Activated CD4-positive, alpha-beta T cell treated with anti-CD3 and anti-CD28 coated beads, Interleukin-10, Interleukin-2, amounts not matched to agents 100 ng/mL and 50 ng/mL, durations not matched to agents 16 hours and 8 hours (primary cell): ENCODE measurements around the gene SPACA7.

Experiments
- DNase-seq: peaks from one replicate; pipeline ENCODE4 v3.0.0-alpha.2; 2020

The SPACA7 gene

DNA sequence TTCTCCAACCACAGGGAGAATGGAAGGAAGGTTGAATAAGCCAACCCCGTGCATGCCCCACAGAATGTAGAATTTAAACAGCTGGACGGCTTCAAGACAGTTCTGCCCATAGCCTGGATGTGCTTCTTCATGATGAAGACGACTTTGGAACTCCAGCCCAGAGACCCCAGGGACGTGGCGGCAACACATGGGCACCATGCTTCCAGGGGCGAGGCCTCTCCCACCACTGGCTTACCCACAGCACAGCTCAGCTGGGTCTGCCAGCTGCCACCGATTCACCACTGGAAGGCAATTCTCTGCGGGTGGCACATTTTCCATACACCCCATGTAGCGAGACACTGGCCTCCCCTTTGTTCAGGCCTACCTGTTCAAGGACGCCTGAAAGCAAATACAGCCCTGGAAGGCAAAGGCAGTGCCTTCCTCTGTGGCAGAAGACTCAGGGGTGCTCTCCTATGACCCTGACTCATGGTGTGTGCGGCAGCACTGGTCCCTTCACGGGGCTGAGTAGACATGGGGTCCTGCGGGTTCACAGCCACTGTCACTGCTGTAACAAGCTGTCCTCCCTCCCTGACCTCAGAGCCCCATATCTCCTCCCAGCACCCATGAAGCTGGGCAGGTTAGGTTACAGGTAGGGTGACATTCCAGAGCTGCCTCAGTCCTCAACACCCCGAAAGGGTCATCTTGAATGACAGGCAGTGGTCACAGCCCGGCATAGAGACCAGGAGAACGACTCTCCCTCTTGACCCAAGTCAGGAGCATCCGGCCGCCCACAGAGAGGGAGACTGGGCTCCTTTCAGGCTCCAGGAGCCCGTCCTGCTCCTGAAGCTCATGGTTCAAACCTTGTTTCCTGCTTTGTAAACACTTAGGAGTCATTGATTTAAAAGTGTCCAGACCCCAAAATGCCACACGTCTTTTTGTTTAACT, 72.7 kb downstream of the SPACA7 start:
- DNase-seq: no peak

DNA sequence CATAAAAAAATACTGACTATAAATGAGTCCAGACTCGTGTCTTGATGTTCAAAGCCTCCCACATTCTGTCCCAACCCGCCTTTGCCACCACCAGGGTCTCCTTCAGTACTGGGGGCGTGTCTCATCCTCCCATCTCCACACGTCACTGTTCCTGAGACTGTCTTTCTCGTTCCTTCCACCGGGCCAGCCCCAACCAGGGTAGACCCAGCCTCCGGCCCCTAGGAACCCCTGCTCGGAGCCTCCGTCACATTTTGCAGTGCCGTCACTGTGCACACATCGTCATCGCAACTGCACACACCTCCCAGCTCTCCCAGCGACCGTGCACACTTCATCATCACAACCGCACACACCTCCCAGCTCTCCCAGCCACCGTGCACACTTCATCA, 73.4 kb downstream of the SPACA7 start:
- no peak for DNase-seq

DNA sequence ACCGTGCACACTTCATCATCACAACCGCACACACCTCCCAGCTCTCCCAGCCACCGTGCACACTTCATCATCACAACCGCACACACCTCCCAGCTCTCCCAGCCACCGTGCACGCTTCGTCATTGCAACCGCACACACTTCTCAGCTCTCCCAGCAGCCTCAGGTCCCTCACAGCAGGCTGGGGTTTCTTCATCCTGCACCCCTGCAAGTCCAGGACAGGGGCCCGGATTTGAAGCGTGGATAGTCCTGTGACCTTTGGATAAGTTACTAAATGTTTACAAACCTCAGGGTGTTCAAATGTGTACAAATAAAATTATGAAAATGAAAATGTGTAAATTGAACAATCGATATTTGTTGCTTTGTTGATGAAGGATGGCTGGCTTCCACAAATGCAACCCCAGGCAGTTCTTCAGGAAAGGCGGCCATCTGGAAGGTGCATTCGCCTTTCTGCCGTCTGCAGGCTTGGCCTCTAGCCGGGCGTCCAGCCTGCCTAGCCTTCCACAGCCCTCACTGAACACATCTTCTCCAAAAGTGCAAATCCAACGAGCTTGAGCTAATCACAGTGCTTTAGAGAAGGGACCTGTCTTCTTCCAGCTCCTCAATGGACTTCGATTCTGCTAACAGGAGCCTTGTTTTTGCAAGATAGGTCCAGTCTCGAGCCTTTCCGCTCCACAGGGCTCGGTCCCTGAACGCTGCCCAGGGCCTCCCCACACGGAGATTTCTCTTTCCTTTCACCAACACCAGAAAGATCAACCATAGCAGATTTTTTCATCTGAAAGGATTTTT, 74.2 kb downstream of the SPACA7 start:
- DNase-seq: no peak

DNA sequence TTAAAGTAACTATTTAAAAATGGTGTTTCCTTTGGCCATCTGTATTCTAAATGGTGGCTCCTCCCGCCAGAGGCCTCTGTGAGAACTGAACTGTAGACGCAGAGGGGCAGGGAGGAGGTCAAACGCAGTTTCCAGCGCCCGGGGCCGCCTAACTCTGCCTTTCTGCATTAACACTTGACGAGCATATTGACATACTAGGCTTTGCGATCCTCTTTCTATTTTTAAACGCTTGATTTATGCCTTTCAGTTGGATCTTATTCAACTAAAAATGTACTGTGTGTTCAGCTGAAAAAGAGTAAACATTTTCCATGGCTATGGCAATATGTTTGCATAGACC, 74.7 kb downstream of the SPACA7 start:
- DNase-seq: no peak

DNA sequence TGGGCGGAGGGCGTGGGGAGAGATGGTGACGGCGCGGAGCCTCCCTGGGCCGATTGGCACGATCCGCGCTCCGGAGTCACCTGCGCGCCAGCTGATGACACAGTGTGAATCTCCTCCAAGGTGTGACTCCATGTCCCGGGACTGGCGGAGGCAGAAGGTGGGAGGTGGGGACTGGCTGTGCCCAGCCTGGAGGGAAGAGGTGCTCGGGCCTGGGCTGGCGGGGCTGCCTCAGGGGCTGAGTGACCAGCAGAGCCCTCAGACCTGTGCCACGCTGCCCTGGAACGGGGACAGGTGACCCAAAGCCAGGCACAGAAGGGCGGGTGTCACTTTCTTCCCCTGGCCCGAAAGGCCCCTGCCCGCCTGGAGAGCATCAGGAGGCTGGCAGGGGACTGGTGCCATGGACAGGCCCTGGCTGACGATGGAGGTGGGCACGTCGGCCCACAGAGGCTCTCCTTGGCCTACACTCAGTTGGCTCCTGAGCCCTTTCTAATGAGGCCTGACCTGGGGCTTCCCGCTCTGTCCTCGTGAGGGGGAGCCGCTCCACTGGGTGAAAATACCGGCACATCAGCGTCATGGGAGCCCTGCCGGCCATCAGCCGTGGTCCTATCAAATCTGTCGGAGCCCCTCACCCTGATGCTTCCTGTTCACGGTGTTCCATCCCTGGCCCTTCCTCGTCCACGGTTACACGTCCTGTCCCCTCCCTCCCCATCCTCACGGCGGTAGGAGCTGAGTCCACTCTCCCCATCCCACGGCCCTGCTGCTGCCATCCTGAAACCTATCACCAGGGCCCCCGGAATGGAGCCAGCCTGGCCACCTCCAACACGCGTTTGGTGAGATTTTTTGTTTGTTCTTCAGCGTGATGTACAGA, 75.6 kb downstream of the SPACA7 start:
- no peak for DNase-seq

DNA sequence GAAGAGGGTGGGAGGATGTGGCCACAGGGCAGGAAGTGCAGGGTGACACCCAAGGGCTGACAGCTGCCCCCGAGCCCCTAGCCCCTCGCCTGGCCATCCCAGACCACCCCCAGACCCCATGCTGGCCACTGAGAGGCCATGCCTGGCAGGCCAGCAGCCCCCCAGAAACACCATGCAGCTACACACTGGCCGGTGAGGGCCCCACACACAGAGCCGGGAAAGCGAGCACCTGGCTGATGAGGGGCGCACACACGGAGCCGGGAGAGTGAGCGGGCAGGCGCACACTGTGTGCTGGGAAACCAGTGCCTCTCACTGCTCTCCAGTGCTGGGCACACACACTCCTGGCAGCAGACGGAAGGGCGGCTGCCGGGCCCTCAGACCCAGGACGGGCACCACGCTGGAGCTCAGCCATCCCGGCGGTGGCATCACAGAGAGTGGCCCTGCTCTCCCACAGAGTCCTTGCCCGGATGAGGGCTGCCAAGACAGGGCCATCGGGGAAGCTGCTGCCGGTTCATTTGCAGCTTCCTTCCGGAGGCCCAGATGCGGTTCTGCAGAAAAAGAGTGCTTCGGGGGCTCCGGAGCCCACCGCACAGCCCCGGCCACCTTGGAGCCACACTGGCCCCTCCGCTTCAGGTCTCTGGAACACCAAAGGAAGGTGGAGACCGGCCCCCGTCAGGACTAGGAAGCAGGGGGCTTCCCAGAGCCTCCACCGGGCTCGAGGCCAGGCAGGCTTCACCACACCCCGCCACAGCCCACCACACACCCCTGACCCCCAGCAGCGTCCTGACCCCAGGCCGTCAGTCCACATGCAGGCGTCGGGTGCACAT, 76.4 kb downstream of the SPACA7 start:
- DNase-seq: no peak

DNA sequence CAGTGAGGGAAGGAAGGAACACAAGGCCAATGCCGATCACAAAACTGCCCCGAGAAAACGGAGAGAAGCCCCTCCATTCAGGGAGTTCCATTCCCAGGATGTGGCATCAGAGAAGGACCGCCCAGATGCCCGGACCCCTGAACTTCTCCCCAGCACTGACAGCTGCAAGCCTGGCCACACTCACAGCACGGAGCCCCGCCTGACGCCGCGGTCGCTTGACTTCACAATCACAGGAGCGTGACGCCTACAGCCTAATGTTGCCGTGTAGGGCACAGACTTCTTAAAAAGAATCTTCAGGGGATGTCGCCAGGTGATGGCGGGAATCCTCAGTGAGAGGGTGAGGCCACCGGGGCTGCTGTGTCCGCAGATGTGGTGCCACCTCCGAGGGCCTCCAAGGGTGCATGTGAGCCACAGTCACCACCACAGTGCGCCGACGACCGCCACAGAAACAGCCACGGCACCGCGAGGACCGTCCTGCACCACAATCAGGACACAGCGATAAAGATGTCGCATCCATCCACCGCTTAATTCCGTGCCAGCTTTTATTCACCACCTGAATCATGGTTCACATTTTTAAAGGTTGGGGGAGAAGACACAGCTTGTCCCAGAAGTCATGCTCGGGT, 77.2 kb downstream of the SPACA7 start:
- no peak for DNase-seq

DNA sequence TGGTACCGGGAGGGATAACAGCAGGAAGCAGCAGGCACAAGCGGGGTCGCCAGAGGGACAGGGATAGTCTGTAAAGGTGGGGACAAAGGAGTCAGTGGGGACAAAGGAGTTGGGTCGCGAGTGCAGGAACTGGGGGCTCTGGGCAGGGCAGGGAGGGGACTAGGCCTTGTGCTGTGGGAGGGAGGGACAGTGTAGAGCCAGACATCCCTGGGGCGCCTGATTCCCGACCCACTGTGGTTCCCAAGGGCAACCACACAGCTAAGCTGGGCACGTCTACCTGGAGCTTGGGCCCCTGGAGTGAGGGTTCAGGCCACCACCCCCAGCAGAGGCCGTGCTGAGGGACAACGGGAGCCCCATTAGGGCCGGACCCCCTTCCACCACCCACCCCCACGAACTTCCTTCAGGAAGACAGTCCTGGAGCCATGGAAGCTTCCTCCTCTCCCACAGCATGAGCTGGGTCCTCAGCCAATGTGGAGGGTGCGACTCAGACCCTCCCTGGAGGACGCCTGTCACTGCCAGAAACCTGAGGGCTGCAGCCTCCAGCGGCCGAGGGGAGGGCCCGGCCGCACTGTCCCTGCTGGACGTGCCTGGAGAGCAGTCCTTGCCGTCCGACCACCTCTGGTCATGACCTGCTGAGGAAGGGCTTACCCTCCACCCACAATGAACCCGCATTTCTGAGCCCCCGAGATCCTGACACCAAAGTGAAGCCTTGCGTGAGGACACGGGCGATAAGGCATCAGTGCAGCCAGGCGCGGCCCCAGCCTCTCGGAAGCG, 77.9 kb downstream of the SPACA7 start:
- DNase-seq: no peak

DNA sequence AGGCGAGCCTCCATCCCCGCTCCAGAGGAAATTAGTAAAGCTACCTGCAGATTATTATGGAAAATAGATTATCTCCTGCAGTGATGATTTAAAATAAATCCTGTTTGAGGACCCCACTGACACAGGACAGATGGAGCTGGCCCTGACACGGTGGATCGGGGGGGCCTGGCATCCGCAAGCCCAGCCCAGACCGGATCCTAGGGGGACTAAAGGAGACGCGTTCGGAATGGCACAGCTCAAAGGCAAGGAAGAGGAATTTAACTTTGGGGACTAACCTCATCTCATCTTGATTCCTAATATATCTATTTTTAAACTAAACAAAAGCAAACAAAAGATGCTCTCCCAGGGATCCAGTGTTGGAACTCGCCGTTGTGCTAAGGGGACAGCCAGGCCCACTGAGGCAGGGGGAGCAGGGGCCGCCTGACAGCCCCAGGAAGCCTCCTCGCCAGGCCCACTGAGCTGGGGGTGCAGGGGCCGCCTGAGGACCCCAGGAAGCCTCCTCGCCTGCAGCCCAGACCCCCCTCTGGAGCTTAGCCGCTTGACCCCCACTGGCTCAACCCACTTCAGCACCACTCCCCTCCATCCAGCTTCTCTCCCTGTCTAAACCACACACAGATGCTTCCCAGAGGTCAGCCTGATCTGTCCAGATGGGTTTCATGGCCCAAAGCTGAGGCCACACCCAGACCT, 78.6 kb downstream of the SPACA7 start:
- no peak for DNase-seq

DNA sequence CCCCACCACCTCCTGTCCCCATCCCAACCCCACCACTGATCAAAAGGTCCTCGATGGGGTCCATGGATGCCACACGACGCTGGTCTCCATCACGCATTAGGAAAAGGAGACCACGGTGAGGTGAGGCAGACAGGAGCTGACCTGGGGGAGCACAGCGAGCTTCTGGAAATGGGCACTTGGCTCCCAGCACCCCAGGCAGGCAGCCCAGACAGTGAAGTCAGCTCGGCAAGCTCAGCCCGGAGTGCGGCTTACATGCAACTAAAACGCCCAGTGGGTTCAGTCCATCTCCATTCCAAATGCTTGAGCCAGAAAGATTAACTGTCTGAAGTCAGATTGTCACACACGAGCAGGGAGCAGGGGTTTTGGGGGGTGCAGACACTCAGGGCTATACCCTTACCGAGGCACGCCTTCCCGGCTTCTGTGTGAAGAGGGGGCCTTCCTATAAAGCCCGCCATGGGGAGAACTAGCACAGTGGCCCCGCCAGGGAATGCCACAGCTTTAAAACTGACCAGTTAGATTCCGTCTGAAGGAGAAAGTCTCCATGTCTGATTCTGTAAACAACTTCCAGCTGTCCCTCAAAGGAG, 79.4 kb downstream of the SPACA7 start:
- DNase-seq: no peak

DNA sequence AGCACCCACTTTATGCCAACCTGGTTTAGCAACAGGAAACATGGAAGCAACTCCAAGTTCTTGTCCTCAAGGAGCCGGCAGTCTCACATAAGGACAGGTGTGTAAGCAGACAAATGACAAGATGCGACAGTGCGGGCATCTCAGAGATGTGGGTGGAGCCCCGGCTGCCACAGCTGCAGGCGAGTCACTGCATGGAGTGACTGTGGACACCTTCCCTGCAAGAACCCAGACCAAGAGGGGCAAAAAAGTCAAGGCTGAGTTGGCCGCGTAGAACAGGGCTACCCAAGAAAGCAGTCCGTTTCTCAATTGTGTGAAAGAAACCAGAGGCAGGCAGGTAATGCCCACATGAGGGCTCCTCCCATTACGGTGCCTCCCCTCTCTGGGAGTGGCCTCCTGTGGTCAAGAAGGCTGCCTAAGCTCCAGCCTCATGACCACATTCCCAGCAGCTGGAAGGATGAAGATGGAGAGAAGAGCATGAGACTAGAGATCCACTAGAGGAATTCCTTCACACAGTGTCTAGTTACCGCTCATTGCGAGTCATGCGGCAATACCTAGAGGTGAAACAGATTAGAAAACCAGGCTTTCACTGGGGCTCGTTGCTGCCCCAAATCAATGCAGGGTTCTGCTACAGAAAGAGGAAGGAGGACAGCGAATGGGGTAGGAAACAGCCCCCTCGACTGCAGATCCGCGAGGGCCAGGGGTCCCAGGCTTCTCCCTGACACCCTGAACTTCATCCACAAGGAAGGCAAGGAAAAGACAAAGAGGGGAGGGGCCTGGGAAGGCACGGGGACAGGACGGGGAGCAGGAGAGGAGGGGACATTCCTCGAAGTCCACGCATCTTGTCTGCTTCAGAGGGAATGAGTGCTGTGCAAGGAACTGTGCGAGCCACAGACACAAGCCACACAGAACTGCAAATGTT, 80.2 kb downstream of the SPACA7 start:
- no peak for DNase-seq

DNA sequence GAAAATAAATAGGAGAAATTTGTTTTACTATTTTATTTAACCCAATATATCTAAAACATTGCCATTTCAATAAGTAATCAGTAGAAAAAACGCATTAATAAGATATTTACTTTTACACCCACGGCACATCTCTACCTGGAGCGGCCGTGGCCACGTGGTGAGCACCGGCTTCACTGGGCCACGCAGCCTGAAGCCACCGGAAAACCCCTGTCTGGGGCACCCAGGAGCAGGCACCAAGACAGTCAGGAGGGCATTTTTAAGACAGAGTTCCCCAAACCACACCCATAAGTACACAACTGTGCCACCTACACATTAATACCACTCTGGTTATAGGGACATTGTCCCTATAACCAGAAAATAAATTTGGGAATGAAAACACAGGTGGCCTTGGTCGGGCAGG, 80.9 kb downstream of the SPACA7 start:
- no peak for DNase-seq

DNA sequence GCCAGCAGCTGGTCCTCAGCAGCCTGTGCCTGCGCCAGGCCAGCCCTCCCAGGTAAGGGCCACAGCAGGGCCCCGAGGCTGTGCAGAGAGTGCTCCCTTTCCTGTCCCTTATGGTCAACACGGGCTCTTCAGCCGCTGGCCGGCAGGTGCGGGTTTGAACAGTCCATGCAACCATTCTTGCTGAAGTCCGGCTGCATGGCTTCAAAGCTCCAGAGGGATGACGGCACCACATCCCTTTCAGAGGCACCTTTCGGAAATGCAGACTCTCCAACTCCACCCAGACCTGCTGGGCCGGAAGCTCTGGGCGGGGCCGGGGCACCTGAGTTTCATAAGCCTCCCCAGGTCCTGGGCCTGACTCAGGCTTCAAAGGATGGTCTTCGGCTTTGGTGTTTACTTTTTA, 81.3 kb downstream of the SPACA7 start:
- no peak for DNase-seq

DNA sequence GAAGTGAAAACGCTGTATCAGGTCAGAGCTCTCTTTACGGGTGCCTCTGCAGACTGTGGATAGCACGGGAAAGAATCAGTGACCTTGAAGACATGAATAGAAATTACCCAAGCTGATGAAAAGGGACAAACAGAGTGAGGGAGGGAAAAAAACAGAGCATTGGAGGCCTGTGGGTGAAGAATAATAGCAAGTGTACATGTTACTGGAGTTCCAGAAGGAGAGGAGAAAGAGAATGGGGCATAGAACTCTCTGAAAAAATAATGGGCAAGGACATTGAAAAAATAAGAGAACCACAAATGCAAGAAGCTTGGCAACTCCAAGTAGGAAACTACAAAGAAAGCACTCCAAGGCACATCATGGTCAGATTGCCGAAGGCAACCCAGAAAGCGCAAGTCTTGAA, 86.3 kb downstream of the SPACA7 start:
- no peak for DNase-seq

DNA sequence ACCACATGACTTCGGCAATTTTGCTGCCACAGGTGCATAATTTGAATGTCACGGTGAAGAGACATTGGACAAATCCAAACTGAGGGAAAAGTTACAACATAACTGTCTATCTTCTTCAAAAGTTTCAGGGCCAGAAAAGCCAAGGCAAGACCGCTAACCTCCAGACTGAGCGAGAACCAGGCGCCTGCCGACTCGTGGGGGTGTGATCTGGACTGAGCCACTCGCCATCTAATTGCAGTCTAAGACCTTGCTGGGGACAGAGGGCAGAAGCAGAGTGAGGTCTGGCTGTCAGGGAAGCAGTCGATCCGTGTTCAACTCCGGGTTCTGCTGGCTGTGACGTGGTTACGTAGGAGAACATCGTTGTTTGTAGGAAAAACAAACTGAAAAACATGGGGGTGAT, 88.6 kb downstream of the SPACA7 start:
- no peak for DNase-seq

DNA sequence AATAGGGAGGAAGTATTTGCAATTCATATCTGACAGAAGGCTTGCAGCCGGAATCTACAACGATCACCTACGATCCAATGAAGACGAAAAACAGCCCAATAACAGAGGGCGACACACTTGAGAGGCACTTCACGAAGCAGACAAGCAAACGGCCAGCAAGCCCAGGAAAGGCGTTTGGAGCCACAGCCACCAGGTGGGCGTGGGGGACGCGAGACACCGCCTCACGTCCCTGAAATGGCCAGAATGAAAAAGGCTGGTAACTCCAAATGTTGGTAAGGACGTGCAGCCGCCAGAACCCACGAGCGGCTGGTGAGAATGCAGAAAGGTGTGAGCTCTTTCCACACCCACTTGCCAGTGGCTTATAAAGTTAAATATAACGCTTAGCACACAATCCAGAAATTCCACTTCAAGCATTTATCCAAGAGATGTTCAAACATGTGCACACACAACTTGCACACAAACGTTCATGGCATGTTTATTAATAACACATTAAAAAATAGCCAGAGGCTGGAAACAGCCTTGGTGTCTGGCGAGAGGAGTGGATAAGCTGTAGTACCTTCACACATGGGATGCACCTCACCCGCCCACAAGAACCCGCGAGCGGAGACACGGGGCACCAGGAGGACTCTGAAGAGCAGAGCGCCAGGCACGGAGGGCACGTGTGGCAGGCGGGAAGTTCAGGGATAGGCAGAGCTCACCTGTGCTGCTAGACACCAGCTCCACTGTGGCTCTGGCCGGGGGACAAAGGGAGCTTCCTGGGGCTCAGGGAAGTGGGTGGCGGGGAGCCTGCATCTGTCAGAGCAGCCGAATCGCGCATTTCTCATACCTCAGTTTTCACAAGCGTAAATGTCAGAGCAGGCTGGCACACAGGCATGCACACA, 89.3 kb downstream of the SPACA7 start:
- no peak for DNase-seq

DNA sequence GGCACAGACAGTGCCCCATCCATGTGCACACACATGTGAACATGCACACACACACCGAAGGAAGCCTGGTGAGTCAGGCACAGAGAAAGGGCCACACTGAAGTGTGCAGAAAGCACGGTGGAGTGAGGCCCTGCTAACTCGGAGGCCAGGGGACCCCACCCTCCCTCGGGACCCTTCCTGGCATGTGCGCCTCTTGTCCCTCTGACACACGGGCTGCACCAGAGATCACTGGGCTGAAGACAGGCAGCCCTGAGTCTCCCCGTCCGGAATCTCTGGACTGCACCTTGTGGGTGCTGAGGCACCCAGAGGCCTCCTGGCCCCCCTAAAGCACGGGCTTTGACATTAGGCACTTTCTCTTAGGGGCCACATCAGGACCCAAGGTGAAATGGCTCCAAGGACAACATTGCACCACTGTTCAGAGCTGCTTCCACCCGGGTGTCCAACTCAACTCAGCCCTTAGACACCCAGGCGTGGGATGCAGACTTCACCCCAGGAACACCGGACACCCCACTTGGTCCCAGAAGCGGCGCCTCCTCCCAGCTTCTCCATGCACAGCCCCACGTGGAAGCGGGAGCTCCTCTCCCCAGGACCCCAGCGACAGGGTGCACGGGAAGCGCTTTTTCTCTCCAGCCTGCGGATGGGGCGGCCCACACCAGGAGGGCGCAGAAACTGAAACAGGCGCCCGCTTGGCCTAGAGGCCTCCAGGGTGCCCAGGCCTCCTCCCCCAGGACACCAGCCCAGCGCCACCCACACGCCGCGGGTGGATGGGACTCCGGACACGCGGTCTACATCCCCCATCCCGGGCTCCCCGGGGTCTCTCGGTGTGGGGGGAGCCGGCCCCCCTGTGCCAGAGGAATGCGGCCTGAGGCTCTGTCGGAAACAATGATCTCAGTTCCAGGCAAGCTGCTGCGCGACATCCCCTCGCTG, 90.2 kb downstream of the SPACA7 start:
- no peak for DNase-seq
